Right lobe of liver (tissue), 6 donors: ENCODE measurements around the gene NUDC. TPM values are rescaled to one million over a fixed set of nuclear protein-coding genes. Genes with fewer than 3 reads are reported as not detected.
"Not testable (repeated sequence)": the region's sequence is repeated elsewhere in the genome, so short reads cannot be mapped to it uniquely, and the experiment has no call there.

ENCODE experiments used
- ATAC-seq, 4 donors: fragments of 200-7000 bp; cut with Tn5 transposase; one replicate each; pipeline ENCODE4 v1.9.1; 2020; ENCODE audit warnings: mild to moderate bottlenecking in 4 of 4, moderate library complexity in 4 of 4
- DNase-seq, 3 donors: peaks; one replicate each; pipeline ENCODE4 v3.0.0-alpha.2; 2020
- H3K27ac ChIP-seq, 3 donors: fragments of 200-600 bp; one replicate each; pipeline ENCODE4 v1.8.0; 2022
- H3K27me3 ChIP-seq, 2 donors: fragments of 200-600 bp; one replicate each; pipeline ENCODE4 v1.8.0; 2022
- H3K36me3 ChIP-seq, 4 donors: fragments of 200-600 bp; sonication (generic) in 1 of 4; one replicate each; pipeline versions ENCODE4 v1.5.1 to v1.8.0; 2017 to 2022; ENCODE audit warnings: control low read depth in 1 of 4
- H3K4me1 ChIP-seq, 4 donors: fragments of 200-600 bp; sonication (generic) in 1 of 4; one replicate each; pipeline versions ENCODE4 v1.5.1 to v1.8.0; 2017 to 2022; ENCODE audit warnings: control low read depth in 1 of 4
- H3K4me3 ChIP-seq, 3 donors: fragments of 200-600 bp; one replicate each; pipeline ENCODE4 v1.8.0; 2022
- H3K9me3 ChIP-seq, 4 donors: fragments of 200-600 bp; sonication (generic) in 1 of 4; one replicate each; pipeline versions ENCODE4 v1.5.1 to v1.8.0; 2017 to 2022; ENCODE audit warnings: control low read depth in 1 of 4
- POLR2A ChIP-seq: fragments of 450-650 bp; IDR thresholded peaks from one replicate; pipeline ENCODE4 v1.6.1; 2017; ENCODE audit warnings: antibody characterized with exemption, mild to moderate bottlenecking
- WGBS: methylation state at CpG from one replicate; pipeline ENCODE4 v1.1.6; 2018; ENCODE audit warnings: low coverage, low lambda C conversion rate; ENCODE audit not compliant: insufficient coverage; ENCODE audit errors: missing lambda C conversion rate; 5-methylcytosine and 5-hydroxymethylcytosine counted together
- intact Hi-C, 2 donors: fragments of 100-400 bp; cut with DNase I; formaldehyde crosslinking; loops; one replicate each; pipeline versions ENCODE4 v1.11.2 to v1.14.1; 2022
- total RNA-seq, 6 experiments: library from RNA; depleted of rRNA in 2 of 6; stranded (reverse); fragments of >200 nt in 2 of 6; fragmentation: NEBNext Ultra II Directional in 3 of 6; extraction: Animal tissue kit (Norgen Biotek cat#: 25700) in 3 of 6; gene quantifications; one replicate each; pipeline versions ENCODE4 v1.1.0 to v1.2.4, GENCODE V29; 2016 to 2023
- TF ChIP-seq, protein P1 (sequence below), 4 donors: fragments of 200-600 bp in 3 of 4; fragments of 450-650 bp in 1 of 4; IDR thresholded peaks; one replicate each; pipeline versions ENCODE4 v1.5.1 to v1.8.0; 2016 to 2022; ENCODE audit warnings: antibody characterized with exemption in 4 of 4, mild to moderate bottlenecking in 2 of 4
- donor health status: DM: no; HTN: yes; CAD: no.
- donor health status: DM: no; HTN: no; CAD: no.
- donor health status: DM: no; HTN: no; CAD: no.
- donor health status: DM: no; HTN: yes; CAD: no.
- donor health status: DM: no; HTN: yes; CAD: no.

The NUDC gene
- total RNA-seq, 6 experiments from 2014 or later, result 40.9 to 60.8 (median 48.4) TPM

DNA sequence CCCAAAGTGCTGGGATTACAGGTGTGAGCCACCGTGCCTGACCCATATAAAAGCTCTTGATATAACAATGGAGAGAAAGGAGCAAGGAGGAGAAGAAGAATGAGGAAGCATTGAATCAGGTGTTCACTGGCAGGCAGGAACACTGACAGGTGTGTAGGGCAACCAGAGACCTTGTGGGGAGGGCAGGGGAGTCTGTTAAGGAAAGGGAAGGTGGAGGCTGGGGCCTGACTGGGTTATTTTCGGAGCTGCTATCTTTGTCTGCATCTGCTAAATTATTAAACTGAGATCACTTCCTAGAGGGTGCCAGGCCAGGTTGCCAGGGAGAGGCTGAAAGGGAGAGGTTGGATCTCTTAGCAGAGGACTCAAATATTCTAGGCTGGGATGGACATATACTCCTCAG, 65.1 kb downstream of the NUDC start:
- Histone ChIP-seq H3K9me3 (no peaks in the 10 kb centered on the region), H3K4me3 (no peak overlapping the region), H3K4me1 (peaks cover 0 to 10% (median 0%) of the 10 kb centered on the region in 4 donors), H3K36me3 (no peaks in the 10 kb centered on the region), H3K27ac (no peak overlapping the region), H3K27me3 (no peaks in the 10 kb centered on the region)
- 72% methylated on average over 2 of the region's 2 CpGs for WGBS
- DNase-seq (no peak), ATAC-seq (no peak)
- intact Hi-C loops, result no loop called here
- no peak for TF ChIP-seq POLR2A
- TF ChIP-seq, protein P1, sequence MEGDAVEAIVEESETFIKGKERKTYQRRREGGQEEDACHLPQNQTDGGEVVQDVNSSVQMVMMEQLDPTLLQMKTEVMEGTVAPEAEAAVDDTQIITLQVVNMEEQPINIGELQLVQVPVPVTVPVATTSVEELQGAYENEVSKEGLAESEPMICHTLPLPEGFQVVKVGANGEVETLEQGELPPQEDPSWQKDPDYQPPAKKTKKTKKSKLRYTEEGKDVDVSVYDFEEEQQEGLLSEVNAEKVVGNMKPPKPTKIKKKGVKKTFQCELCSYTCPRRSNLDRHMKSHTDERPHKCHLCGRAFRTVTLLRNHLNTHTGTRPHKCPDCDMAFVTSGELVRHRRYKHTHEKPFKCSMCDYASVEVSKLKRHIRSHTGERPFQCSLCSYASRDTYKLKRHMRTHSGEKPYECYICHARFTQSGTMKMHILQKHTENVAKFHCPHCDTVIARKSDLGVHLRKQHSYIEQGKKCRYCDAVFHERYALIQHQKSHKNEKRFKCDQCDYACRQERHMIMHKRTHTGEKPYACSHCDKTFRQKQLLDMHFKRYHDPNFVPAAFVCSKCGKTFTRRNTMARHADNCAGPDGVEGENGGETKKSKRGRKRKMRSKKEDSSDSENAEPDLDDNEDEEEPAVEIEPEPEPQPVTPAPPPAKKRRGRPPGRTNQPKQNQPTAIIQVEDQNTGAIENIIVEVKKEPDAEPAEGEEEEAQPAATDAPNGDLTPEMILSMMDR (IDR thresholded peaks at IDR 0.05), result no peak

DNA sequence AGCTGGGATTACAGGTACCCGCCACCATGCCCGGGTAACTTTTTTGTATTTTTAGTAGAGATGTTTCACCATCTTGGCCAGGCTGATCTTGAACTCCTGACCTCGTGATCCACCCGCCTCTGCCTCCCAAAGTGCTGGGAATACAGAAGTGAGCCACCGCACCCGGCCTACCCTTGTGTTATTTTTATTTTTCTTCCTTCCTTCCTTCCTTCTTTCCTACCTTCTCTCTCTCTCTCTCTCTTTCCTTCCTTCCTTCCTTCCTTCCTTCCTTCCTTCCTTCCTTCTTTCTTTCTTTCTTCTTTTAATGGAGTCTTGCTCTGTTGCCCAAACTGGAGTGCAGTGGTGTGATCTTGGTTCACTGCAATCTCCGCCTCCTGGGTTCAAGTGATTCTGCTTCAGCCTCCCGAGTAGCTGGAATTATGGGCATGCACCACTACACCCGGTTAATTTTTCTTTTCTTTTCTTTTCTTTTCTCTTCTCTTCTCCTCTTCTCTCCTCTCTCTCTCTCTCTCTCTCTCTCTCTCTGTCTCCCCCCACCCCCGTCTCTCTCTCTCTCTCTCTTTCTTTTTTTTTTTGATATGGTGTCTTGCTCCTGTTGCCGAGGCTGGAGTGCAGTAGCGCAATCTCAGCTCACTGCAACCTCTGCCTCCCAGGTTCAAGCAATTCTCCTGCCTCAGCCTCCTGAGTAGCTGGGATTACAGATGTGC, 68.0 kb downstream of the NUDC start:
- H3K36me3 ChIP-seq, H3K27me3 ChIP-seq, ATAC-seq, H3K4me3 ChIP-seq, intact Hi-C loops, H3K27ac ChIP-seq, H3K9me3 ChIP-seq, DNase-seq: not testable (repeated sequence)
- H3K4me1 ChIP-seq, result peaks cover 0 to 17% (median 0%) of the 10 kb centered on the region in 4 donors
- 74% methylated on average over 9 of the region's 12 CpGs for WGBS

DNA sequence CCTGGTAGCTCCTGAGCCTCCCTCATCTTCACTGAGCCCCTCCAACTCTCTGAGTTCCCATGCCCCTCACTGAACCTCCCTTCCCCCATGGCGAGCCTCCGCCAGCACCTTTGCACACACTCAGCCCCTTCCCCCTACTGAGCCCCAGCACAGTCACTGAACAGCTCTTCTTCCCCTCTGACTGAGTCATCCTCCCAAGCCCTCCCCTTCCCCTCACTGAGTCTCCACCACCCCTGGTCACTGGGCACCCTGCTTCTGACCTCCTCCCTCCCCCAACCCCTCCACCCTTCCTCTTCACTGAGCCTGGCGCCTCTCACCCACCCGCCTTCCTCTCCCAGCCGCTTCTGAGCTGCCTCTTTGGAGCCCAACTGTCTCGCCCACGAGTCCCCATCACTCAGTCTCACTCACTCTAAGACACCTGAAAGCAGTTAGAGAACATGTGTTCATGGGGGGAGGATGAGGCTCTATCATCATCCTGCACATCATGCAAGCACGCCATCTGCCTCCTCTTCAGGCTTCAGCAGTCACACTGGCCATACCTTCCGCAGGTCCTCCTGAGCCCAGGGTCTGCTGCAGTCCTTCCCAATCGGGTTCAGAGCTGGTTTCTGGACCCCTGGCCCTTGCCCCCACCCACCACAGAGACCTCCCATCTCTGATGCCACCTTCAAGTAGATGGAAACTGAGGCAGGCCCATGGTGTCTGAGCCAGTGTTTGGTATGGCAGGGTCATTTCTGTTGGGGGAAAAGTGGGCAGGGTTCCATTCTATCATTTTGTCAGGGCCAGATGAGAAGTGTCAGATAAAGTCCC, 70.0 kb downstream of the NUDC start:
- TF ChIP-seq, protein P1 (IDR thresholded peaks at IDR 0.05), result no peak
- TF ChIP-seq POLR2A, result no peak
- Histone ChIP-seq H3K4me1 (peaks cover 0 to 17% (median 0%) of the 10 kb centered on the region in 4 donors), H3K9me3 (no peaks in the 10 kb centered on the region), H3K4me3 (no peak overlapping the region), H3K27ac (no peak overlapping the region), H3K36me3 (no peaks in the 10 kb centered on the region), H3K27me3 (no peaks in the 10 kb centered on the region)
- DNase-seq, result peak in 1 of 3 donors; percentile 34
- WGBS, result 34% methylated on average over 8 of the region's 10 CpGs
- peak; percentile 7 to 27 (median 19) for ATAC-seq
- intact Hi-C loops, result no loop called here

DNA sequence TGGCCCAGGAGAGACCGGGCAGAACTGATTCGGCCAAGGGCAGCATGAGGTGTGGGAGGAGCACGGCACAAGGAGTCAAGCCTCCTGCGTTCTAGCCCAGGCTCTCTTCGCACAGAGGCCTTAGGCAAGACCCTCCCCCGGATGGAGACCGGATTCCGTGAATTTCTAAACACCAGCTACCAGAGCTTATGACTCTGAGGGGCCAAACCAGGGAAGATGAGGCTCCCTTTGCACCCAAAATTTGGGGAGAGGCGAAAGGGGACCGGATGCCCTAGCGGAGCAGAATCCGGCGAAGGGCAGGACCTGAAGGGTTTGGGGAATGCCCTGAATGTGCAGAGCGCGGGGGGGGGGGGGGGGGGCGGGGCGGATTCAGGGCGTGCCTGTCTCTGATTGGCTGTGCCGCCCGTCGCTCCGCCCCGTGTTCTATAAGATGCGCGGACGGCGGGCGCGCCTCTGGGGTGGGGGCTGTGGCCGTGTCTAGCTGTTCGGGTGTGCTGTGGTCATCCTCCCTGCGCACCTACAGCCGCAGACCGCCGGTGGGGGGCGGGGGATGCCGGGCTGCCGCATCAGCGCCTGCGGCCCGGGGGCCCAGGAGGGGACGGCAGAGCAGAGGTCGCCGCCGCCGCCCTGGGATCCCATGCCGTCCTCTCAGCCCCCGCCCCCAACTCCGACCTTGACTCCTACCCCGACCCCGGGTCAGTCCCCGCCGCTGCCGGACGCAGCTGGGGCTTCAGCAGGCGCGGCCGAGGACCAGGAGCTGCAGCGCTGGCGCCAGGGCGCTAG, 71.9 kb downstream of the NUDC start, which contains the start of gene TRNP1:
Gene TRNP1, plus strand, starts transcription at position 456 of the 783 bp plus-strand sequence. Its CDS starts 95 bp downstream, at position 551.
- Histone ChIP-seq H3K4me3 (peak within 1 kb of the TSS; percentile 54 to 71 (median 61)), H3K9me3 (no peaks in the 10 kb centered on the region), H3K27me3 (no peaks in the 10 kb centered on the region), H3K27ac (peak within 1 kb of the TSS in 1 of 3 donors; percentile 29), H3K36me3 (no peaks in the 10 kb centered on the region), H3K4me1 (peaks cover 0 to 17% (median 0%) of the 10 kb centered on the region in 4 donors)
- ATAC-seq (peak; percentile 50 to 67 (median 62)), DNase-seq (peak; percentile 66 to 83 (median 77))
- TF ChIP-seq POLR2A, result peak; percentile 83
- TF ChIP-seq, protein P1 (IDR thresholded peaks at IDR 0.05), result no peak
- WGBS, result 0% methylated on average over 4 of the region's 61 CpGs
- intact Hi-C loops, result no loop called here
